HUES48 (cell line): ENCODE results near the gene ACP4.
A peak's percentile ranks its signal among the peaks of the same experiment; 100 is the strongest.

Experiments
- H3K27ac ChIP-seq: one replicate; pipeline ENCODE4 v1.7.0; 2013; ENCODE audit warnings: low read depth, low read length, inconsistent platforms
- H3K27me3 ChIP-seq: 2 replicates; pipeline ENCODE4 v1.6.1; 2013; ENCODE audit warnings: mild to moderate bottlenecking, low read length; ENCODE audit not compliant: control insufficient read depth, insufficient read depth
- H3K36me3 ChIP-seq: 2 replicates; pipeline ENCODE4 v1.6.1; 2013; ENCODE audit warnings: low read length; ENCODE audit not compliant: control insufficient read depth, insufficient read depth
- H3K4me1 ChIP-seq: 2 replicates; pipeline ENCODE4 v1.6.1; 2013; ENCODE audit warnings: mild to moderate bottlenecking, low read length; ENCODE audit not compliant: control insufficient read depth, insufficient read depth
- H3K4me3 ChIP-seq: 2 replicates; pipeline ENCODE4 v1.5.1; 2013; ENCODE audit warnings: mild to moderate bottlenecking, low read depth, low read length
- H3K9ac ChIP-seq: 2 replicates; pipeline ENCODE4 v1.6.1; 2013; ENCODE audit warnings: mild to moderate bottlenecking, low read depth, low read length, moderate library complexity
- H3K9me3 ChIP-seq: 2 replicates; pipeline ENCODE4 v1.6.1; 2013; ENCODE audit warnings: low read length; ENCODE audit not compliant: control insufficient read depth, insufficient read depth

Gene ACP4

GRCh38 chr19:50791594-50792271 lies 1.5 kb downstream of the ACP4 start:
- Histone ChIP-seq H3K4me1 (peaks cover 8% of the 10 kb centered on the region; the same call in 1 of the 2 replicates), H3K36me3 (no peaks in the 10 kb centered on the region), H3K9ac (no peak overlapping the region), H3K27me3 (no peaks in the 10 kb centered on the region; the same call in 1 of the 2 replicates), H3K9me3 (no peaks in the 10 kb centered on the region), H3K4me3 (no peak overlapping the region), H3K27ac (no peak overlapping the region)

- H3K9me3 ChIP-seq, result no peaks in the 10 kb centered on the region
- peaks cover 5% of the 10 kb centered on the region for H3K36me3 ChIP-seq
- H3K27me3 ChIP-seq, result no peaks in the 10 kb centered on the region; the same call in 1 of the 2 replicates
- H3K4me3 ChIP-seq, result no peak overlapping the region
- no peak overlapping the region for H3K27ac ChIP-seq
- H3K9ac ChIP-seq, result no peak overlapping the region
- H3K4me1 ChIP-seq, result peaks cover 8% of the 10 kb centered on the region; the same call in 1 of the 2 replicates
These were observed 2.3 kb downstream of the ACP4 start for GRCh38 chr19:50792272-50793250.

GRCh38 chr19:50793558-50794065 lies 3.4 kb downstream of the ACP4 start:
- Histone ChIP-seq H3K4me3 (no peak overlapping the region), H3K36me3 (peaks cover 16% of the 10 kb centered on the region), H3K4me1 (peaks cover 8% of the 10 kb centered on the region; the same call in 1 of the 2 replicates), H3K27me3 (no peaks in the 10 kb centered on the region), H3K9ac (no peak overlapping the region), H3K9me3 (no peaks in the 10 kb centered on the region), H3K27ac (no peak overlapping the region)

- Histone ChIP-seq H3K9me3 (no peaks in the 10 kb centered on the region), H3K4me1 (peaks cover 8% of the 10 kb centered on the region; the same call in 1 of the 2 replicates), H3K9ac (no peak overlapping the region; the same call in 1 of the 2 replicates), H3K36me3 (peaks cover 23% of the 10 kb centered on the region), H3K27me3 (no peaks in the 10 kb centered on the region), H3K27ac (no peak overlapping the region), H3K4me3 (no peak overlapping the region)
These were observed 4.1 kb downstream of the ACP4 start for GRCh38 chr19:50794074-50794875.

GRCh38 chr19:50794876-50795663 lies 4.9 kb downstream of the ACP4 start:
- Histone ChIP-seq H3K4me1 (peaks cover 8% of the 10 kb centered on the region; the same call in 1 of the 2 replicates), H3K9me3 (no peaks in the 10 kb centered on the region), H3K36me3 (peaks cover 31% of the 10 kb centered on the region), H3K27me3 (no peaks in the 10 kb centered on the region), H3K27ac (peak overlapping the region; percentile 5), H3K4me3 (no peak overlapping the region), H3K9ac (no peak overlapping the region)

- peaks cover 8% of the 10 kb centered on the region; the same call in 1 of the 2 replicates for H3K4me1 ChIP-seq
- H3K36me3 ChIP-seq, result peaks cover 35% of the 10 kb centered on the region
- no peaks in the 10 kb centered on the region for H3K27me3 ChIP-seq
- H3K9ac ChIP-seq, result no peak overlapping the region
- H3K4me3 ChIP-seq, result no peak overlapping the region
- no peaks in the 10 kb centered on the region for H3K9me3 ChIP-seq
- peak overlapping the region; percentile 5 for H3K27ac ChIP-seq
These were observed 5.5 kb downstream of the ACP4 start for GRCh38 chr19:50795664-50796073.

GRCh38 chr19:50796128-50796633 lies 6.0 kb downstream of the ACP4 start:
- Histone ChIP-seq H3K4me1 (peaks cover 8% of the 10 kb centered on the region; the same call in 1 of the 2 replicates), H3K36me3 (peaks cover 40% of the 10 kb centered on the region), H3K27ac (peak overlapping the region; percentile 5), H3K9me3 (no peaks in the 10 kb centered on the region), H3K27me3 (no peaks in the 10 kb centered on the region), H3K9ac (no peak overlapping the region), H3K4me3 (no peak overlapping the region)

GRCh38 chr19:50796634-50797428 lies 6.6 kb downstream of the ACP4 start:
- Histone ChIP-seq H3K27ac (peak overlapping the region; percentile 5), H3K4me3 (no peak overlapping the region), H3K27me3 (no peaks in the 10 kb centered on the region), H3K9me3 (no peaks in the 10 kb centered on the region), H3K4me1 (peaks cover 8% of the 10 kb centered on the region; the same call in 1 of the 2 replicates), H3K36me3 (peaks cover 43% of the 10 kb centered on the region), H3K9ac (no peak overlapping the region)

- no peak overlapping the region for H3K4me3 ChIP-seq
- peaks cover 8% of the 10 kb centered on the region; the same call in 1 of the 2 replicates for H3K4me1 ChIP-seq
- no peak overlapping the region for H3K27ac ChIP-seq
- peaks cover 49% of the 10 kb centered on the region for H3K36me3 ChIP-seq
- H3K9me3 ChIP-seq, result no peaks in the 10 kb centered on the region
- no peaks in the 10 kb centered on the region for H3K27me3 ChIP-seq
- H3K9ac ChIP-seq, result no peak overlapping the region
These were observed 7.2 kb downstream of the ACP4 start for GRCh38 chr19:50797429-50797780.
